HG02852 (cell line): ENCODE results near the gene POLR1D.
"Not testable (repeated sequence)": the region's sequence is repeated elsewhere in the genome, so short reads cannot be mapped to it uniquely, and the experiment has no call there.

Source experiments
- ATAC-seq: cut with Tn5 transposase; IDR thresholded peaks from one replicate; pipeline ENCODE4 v1.9.1; 2021; ENCODE audit warnings: mild to moderate bottlenecking, moderate library complexity; ENCODE audit not compliant: unreplicated experiment

POLR1D gene

DNA sequence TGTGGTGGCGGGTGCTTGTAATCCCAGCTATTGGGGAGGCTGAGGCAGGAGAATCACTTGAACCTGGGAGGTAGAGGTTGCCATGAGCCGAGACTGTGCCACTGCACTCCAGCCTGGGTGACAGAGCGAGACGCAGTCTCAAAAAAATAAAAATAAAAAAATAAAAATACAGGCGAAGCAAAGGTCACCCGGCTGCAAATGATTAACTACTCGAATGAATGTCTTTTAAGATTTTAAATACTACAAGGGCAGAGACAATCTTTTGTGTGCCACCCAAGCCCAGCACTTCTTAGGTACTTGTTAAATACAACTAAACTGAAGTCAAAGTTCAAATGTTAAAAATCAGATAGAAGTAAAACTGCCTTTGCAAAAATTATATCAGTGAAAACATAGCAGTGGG, 8.1 kb upstream of the POLR1D start:
- ATAC-seq = no peak

DNA sequence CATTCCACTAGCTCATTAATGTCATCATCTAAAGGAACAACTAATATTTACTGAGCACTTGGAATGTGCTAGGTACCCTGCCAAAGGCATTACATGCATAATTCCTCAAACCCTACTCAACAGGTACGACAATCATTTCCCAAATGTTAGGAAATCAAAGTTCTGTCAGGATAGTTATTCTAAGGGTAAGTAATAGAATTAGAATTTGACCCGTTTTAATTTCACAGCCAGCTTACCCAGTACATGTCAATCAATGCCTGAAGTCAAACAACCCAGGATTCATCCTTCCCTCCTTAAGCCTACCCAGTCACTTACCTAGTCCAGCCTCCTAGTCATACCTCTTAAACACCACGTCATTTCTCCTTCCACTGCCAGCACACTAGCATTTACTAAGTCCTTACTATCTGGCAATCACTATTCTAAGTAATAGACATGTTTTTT, 3.8 kb upstream of the POLR1D start:
- no peak for ATAC-seq

DNA sequence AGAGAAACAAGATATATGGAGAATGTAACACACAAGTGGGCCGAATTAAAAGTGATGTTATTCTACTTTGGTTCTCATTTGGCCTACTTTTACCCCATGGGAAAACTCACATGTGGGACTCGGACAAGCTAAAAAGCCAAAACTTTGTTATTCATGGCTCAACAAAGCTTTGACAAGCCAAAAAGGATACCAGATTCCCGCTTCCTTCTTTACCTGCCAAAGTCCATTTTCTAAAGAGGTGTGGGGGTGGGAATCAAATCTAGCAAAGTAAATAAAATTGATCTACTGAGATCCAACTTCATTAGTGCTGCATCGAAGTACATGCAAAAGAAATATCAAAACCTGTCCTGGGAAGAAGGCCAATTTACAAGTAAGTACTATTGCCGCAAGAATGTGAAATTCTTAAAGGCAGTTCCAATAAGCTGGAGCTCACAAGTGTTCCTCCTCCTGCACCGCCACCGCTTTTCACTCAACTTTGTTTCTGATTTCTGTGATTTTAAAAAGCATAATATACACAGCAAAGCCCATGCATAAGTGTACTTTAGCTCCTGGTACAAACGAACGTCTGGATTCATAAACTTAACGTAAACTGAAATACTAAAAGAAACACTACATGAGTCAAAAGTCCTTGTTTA, 2.5 kb upstream of the POLR1D start:
- ATAC-seq = no peak

DNA sequence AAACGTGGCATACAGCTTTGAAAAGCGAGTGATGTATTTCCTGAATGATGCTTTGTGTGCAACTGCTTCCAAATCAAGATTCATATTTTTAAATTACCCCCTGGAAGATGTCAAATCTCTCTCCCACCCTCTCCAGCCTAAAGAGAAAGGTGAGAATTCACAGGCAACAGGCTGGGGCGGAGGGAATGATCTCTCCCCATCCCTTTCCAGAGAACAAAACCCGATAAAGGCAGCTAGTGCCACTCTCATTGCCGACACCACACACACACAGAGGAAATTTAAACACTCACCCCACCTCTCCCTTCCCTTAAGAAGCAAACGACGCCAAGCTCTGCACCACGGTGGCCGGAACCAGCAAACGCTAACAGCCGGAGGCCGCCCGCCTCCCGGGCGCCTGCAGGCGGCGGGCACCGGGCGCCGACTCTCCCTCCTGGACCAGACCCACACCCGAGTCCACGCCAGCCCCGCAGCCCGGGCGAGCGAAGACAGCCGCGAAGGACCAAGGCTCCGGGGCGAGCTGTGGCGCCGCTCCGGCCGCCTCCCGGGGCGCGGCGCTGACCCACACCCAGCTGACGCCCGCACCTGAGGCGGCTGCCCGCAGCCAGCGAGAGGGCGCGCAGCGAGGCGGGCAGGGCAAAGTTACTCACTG, 1.8 kb upstream of the POLR1D start:
- ATAC-seq = peak; percentile 27

DNA sequence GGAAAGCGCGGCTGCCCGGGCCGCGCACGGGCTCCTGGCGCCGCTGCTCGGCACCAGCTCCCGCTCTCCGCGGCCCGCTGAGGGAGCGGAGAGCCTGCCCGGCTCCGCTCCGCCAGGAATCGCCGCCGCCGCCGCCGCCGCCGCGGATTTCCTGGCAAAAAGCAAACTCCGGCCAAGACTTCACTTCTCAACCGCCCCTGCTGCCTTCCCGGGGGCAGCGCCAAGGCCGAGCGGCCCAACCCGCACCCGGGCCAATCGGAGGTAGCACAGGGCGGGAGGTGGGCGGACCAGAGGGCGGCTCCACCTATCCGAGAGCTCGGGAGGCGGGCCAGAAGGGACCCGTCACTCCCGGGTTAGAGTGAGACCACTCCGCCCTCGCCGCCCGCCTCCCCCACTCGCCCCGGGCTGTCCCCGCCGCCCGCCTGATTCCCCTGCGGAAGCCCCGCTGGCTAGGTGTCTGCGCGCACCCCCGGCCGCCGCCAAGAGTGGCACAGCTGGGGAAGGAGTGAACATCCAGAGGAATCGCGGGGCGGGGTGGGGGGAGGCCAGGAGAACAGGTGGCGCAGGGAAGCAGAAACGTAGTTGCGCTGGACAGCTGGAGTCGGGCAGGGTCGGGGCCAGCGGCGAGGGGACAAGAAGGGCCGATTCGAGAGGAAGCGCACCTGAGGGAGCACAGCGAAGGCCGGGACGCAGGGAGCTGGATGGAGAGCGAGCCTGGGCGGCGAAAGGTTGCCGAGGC, 1.1 kb upstream of the POLR1D start, which contains the start of gene LNX2:
Gene LNX2 (minus strand): TSS at position 153 of the 739 bp plus-strand sequence. CDS start 38,826 bp downstream, outside the sequence.
- ATAC-seq = peak; percentile 88

DNA sequence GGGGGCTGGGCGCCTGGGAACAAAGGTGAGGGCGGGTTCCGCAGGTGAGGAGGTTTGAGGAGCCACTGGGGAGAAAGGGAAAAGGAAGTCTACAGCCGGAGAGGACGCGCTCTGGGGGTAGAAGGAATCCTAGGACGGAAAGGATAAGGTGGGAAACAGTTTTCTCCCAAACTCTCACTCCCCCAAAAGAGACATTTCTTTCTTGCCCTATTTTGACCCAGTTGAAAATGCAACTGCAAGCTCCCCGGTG, 651 bp upstream of the POLR1D start:
- ATAC-seq = no peak

DNA sequence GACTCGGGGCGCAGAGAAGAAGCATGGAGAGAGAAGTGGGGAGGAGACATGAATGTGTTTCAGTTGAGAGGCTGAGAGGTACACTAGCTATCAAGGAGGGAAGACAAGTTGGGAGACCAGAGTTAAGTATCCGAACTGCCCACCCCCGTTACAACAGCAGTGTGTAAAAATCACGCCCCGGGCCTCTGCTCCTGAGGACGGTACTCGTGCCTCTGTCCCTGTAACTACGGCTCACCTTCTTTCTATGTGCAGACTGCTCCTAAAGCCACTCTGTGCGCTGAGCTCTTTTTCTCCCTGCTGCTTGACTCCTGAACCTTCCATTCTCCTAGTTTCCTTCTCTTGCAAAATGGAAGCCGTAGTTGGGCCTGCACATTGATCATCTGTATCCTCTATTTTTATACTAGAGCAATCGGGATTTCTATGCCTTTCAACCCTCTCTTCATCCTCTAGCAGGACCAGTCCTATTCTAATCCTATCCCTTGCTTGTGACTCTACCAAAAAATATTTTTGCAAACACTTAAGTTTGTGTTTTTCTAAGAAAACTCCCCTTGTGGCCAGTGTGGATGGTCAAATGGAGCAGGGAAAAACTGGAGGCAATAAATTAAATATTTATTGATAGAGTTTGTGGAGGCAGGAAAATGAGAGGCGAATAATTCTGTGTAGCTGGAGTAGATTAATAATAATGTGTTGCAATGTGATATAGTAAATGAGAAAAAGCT, 569 bp downstream of the POLR1D start:
- peak; percentile 0 for ATAC-seq

DNA sequence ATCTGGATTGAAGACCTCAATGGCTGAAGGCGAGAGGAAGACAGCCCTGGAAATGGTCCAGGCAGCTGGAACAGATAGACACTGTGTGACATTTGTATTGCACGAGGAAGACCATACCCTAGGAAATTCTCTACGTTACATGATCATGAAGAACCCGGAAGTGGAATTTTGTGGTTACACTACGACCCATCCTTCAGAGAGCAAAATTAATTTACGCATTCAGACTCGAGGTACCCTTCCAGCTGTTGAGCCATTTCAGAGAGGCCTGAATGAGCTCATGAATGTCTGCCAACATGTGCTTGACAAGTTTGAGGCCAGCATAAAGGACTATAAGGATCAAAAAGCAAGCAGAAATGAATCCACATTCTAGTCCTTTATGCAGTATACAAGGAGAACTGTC, 1.2 kb downstream of the POLR1D start:
- no peak for ATAC-seq

DNA sequence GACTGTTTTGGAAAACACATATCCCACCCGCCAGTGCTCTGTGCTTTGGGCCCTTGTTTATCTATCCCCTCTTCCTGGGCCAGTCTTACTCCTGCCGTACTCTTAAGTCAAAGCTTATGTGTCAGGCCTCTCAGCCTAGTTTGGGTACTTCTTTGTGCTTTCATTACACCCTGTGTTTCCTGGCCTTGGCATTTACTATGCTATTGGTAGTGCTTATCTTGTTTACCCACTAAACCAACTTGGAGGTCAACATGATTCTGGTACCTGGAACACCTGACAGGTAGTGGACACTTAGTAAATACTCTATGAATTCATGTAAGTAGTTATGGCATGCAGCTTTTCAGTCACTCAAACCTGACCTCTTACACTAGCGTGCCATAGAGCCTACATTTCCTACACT, 2.4 kb downstream of the POLR1D start:
- ATAC-seq = no peak

DNA sequence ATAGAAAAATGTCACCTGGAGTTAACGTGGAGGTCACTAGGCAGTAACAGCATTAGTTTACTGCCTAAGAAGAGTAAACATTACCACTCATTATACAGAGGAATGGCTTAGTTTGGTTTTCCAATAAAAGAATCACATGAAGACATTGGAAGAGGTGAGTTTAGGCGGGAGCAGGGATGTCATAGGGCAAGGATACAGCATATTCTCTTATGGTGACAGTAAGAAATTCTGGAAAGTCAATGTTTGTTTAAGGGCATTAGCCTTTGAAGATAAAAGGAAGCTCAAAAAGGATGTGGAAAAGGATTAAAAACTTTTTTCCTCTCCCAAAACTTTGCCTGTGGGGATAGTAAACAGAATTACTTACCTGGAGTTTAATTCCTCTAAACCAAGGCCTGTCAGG, 4.1 kb downstream of the POLR1D start:
- no peak for ATAC-seq

DNA sequence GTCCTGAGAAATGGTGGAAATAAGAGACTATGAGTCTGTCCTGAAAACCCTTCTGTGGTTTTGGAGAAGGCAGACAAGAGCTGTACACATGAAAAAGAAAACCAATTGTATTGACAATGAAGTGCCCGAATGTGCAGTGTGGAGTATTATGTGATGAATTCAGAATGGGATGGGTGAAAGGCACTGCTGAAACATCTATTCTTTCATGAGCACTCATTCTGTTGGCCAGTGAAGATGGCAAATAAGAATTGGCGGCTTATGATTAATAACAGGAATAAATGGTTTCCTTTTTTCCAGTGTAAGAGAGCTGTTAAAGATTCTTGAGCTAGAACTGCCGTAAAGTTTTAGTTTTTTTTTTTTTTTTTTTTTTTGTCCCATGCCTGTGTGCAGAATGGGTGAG, 5.7 kb downstream of the POLR1D start:
- no peak for ATAC-seq

DNA sequence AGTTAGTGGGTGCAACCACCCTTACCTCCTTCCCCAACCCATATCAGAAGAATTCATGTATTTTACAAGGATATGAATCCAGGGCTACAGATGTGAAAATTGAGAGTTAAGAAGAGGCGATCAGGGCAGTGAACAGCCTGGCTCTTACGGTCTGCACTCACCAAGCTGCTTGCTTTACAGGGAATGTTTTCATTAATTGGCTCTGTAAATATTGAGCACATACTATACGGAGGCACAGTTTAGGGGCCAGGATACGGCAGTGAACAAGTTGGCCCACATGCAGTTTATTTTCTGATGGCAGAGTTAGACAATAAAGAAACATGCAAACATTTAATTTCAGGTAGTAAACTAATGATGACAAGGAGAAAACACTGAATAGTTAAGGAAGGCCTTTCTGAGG, 6.4 kb downstream of the POLR1D start:
- ATAC-seq = no peak

DNA sequence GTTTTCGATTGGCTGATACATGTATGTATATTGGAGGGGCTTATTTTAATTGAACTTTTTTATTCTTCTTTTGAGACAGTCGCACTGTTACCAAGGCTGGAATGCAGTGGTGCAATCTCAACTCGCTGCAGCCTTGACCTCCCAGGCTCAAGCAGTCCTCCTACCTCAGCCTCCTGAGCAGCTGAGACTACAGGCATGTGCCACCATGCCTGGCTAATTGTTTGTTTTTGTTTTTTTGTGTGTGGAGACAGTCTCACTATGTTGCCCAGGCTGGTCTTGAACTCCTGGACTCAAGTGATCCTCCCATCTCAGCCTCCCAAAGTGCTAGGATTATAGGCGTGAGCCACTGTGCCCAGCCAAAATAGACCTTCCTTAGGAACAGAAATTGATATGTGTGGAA, 7.1 kb downstream of the POLR1D start:
- not testable (repeated sequence) for ATAC-seq

DNA sequence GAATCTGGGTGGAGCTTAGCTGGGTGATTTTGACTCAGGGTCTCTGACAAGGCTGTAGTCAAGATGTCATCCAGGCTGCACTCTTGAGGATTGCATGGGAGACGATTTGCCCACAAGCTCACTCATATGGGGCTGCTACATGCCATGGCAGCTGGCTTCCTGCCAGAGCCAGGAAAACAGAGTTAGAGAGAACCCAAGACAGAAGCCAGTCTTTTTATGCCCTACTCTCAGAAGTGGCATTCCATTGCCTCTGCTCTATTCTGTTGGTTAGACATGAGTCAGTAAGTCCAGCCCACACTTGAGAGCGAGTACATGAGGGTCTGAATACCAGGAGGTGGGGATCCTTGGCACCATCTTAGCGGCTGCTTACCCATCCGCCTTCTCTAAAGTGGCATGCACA, 9.5 kb downstream of the POLR1D start:
- no peak for ATAC-seq

DNA sequence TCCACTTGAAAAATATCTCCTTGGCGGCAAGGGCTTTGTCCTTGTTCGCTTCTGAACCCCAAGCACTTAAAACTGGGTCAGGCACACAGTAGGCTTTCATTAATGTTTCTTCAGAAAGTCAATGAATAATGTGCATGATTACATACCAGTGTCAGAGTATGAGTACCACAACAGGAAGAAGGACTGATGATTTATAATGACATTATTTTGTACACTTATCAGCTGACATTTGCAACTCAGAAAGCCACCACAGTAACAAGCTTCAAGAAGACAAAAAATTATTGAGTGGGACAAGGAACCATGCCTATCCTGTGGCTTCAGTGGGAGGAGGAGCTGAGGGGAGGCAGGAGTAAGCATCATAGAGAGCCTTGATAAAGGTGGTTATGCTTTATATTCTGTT, 10.0 kb downstream of the POLR1D start:
- no peak for ATAC-seq

DNA sequence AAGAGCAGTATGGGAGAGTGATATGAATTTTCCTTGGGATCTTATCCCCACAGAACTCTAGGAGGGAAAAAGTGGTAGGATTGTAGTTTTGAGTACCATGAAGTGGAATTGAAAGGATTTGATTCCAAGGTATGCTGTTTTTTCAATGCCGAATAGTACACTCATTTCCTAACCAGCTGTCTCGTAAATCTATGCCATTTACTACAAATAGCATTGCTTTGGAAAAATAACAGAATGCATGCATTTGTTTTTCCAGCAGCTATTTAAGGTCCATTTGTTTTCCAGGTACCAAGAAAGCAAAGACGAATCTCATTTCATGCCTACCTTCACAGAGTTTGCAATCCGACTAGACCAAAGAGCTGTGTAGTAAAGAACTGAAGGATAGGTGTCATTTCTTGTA, 10.5 kb downstream of the POLR1D start:
- no peak for ATAC-seq

DNA sequence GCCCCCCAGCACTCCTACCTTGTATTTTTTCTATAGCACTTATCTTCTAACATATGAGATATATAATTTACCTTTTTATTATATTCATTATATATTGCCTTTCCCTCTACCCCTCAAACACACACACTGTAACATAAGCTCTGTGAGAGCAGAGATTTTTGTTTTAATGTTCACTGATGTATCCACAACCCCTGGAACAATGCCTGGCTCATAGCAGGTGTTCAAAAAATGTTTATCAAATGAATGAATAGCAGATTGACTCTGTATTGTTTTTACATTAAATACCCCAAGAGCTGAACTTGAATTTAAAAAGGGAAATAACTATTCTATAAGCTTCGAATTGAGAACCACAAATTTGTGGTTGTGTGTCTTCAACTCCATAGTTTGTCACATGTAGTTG, 11.0 kb downstream of the POLR1D start:
- ATAC-seq = no peak

DNA sequence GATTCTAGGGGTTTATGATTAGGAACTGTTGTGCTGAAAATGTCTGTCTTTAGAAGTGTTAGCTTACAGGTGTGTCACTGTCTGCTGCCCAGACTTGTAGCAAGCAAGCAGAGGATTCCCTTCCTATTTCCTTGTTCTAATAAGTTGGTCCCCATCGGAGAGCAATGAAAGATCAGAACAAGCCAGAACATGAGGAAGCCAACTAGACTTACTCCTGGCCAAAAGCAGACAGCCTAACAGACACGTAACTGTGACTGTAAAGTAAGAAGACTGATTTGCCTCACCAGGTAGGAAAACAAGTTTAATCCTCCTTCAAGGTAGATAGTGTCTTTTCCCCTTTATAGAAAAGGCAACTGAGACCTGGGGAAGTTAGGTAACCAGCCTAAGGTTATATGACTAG, 12.5 kb downstream of the POLR1D start:
- no peak for ATAC-seq

DNA sequence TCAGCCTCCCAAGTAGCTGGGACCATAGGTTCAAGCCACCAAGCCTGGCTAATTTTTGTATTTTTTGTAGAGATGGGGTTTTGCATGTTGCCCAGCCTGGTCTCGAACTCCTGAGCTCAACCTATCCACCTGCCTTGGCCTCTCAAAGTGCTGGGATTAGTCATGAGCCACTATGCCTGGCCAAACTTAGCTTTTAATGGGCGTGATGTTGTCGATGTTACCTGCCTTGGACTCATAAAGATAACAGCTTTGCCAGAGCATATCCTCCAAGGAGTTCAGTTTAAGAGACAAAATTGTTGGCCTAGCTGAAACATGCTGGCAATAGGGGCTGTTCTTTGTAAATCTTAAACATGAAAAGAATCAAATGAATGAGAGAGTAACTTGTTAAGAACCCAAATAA, 13.1 kb downstream of the POLR1D start:
- ATAC-seq = no peak

DNA sequence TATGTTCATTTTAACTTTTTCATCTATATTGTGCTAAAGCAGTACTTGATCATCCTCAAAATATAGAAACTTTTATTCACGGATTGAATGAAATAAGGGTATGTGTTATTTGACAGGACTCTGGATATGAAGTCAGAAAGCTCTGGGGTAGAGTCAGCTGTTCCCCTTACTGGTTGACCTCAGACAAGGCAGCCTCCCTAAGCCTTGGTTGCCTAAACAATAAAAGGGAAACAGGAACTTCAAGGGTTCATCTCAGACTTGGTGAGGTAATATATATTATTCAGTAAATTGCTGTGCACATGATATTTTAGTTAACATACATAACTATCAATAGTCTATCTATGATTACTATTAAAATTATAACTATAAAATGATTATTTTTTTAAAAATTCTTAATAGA, 13.6 kb downstream of the POLR1D start:
- no peak for ATAC-seq

DNA sequence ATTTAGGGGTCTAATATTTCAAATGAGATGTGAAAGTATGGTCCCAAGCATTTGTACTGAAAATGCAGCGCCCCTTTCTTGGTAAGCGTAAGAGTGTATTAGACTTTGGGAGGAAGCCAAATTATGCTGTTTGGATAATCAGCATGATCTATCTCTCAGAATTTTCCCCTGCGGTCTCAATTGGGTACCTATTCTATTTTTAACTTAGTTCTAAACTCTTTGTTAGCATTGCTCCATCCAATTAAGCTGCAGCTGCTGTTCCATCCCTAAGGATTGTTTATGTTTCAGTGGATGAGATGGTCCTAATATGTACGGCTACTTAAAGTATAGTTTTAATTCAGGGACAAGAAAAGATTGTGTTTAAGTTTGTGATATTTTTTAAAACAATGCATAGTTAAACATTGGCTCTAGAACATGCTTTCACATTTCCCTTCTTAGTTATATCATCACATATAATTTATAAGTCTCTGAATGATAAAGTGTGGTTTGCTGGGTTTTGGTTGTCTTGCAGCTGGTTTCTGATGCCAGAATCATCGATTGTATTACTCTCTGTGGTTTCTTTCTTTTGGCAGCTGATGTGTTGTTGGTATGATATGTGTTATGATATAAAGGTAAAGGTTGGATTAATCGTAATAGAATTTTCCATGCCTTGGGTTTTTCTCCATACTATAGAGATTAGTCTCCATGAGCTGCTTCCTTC, 15.0 kb downstream of the POLR1D start:
- ATAC-seq = no peak
